ENCODE results near the gene ESRP2.

The ESRP2 gene

DNA sequence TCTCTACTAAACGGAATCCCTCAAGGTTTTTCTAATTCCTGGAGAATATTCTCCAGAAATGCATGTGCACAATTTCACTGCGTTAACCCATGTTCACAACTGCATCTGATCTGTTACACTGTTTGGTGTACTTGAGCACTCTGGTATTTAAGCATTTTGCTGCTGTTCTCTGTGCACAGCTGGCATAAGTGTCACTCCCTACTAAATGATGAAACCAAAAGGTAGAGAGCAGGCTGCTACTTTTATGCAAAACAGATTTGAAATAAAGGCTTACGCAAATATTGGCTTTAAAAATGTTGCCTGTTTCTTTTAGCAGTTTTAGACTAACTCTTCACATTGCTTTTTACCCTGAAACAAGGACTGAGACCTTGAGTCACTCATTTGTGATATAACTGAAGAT, 41.7 kb downstream of the ESRP2 start:
- Histone ChIP-seq H3K36me3 (ENCODE audit: control insufficient read depth in 2 of 2, insufficient read depth in 2 of 2, low read length in 2 of 2) (peaks cover 19 to 23% of the 10 kb centered on the region in 2 donors), H3K27ac (ENCODE audit: low read depth in 2 of 2, low read length in 2 of 2) (no peak overlapping the region), H3K9ac (ENCODE audit: low read depth in 1 of 2, low read length in 2 of 2) (no peak overlapping the region), H3K27me3 (ENCODE audit: control insufficient read depth in 2 of 2, insufficient read depth in 2 of 2, low read length in 2 of 2) (no peaks in the 10 kb centered on the region), H3K9me3 (ENCODE audit: control insufficient read depth in 2 of 2, low read length in 2 of 2) (no peaks in the 10 kb centered on the region), H3K4me3 (ENCODE audit: low read length in 2 of 2) (no peak overlapping the region), H3K4me1 (ENCODE audit: control insufficient read depth in 2 of 2, insufficient read depth in 2 of 2, low read length in 2 of 2) (no peaks in the 10 kb centered on the region)

DNA sequence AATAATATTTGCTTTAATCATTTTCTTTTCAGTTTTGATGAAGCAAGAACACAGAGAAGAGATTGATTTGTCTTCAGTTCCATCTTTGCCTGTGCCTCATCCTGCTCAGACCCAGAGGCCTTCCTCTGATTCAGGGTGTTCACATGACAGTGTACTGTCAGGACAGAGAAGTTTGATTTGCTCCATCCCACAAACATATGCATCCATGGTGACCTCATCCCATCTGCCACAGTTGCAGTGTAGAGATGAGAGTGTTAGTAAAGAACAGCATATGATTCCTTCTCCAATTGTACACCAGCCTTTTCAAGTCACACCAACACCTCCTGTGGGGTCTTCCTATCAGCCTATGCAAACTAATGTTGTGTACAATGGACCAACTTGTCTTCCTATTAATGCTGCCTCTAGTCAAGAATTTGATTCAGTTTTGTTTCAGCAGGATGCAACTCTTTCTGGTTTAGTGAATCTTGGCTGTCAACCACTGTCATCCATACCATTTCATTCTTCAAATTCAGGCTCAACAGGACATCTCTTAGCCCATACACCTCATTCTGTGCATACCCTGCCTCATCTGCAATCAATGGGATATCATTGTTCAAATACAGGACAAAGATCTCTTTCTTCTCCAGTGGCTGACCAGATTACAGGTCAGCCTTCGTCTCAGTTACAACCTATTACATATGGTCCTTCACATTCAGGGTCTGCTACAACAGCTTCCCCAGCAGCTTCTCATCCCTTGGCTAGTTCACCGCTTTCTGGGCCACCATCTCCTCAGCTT, 45.0 kb downstream of the ESRP2 start:
- Histone ChIP-seq H3K4me3 (ENCODE audit: low read length in 2 of 2) (no peak overlapping the region), H3K36me3 (ENCODE audit: control insufficient read depth in 2 of 2, insufficient read depth in 2 of 2, low read length in 2 of 2) (peaks cover 30 to 35% of the 10 kb centered on the region in 2 donors), H3K4me1 (ENCODE audit: control insufficient read depth in 2 of 2, insufficient read depth in 2 of 2, low read length in 2 of 2) (no peaks in the 10 kb centered on the region), H3K9me3 (ENCODE audit: control insufficient read depth in 2 of 2, low read length in 2 of 2) (no peaks in the 10 kb centered on the region), H3K9ac (ENCODE audit: low read depth in 1 of 2, low read length in 2 of 2) (no peak overlapping the region), H3K27ac (ENCODE audit: low read depth in 2 of 2, low read length in 2 of 2) (no peak overlapping the region), H3K27me3 (ENCODE audit: control insufficient read depth in 2 of 2, insufficient read depth in 2 of 2, low read length in 2 of 2) (no peaks in the 10 kb centered on the region)

DNA sequence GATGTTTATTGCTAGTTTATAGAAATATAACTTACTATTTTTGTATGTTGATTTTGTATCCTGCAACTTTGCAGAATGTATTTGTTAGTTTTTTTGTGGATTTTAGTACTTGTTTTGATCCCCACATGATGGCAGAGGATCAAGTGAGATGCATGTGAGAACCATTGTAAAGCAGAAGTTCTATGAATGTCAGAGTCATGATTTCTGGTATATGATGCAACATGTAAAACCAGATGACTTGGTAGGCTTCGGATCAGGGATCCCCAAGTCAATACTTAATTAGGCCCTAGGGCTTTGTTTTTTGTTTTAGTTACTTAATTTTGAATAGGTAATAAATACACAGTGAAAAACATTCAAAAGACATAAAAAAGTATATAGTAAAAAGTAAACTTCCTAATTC, 45.8 kb downstream of the ESRP2 start:
- H3K4me1 ChIP-seq (ENCODE audit: control insufficient read depth in 2 of 2, insufficient read depth in 2 of 2, low read length in 2 of 2), result no peaks in the 10 kb centered on the region
- no peaks in the 10 kb centered on the region for H3K9me3 ChIP-seq (ENCODE audit: control insufficient read depth in 2 of 2, low read length in 2 of 2)
- H3K36me3 ChIP-seq (ENCODE audit: control insufficient read depth in 2 of 2, insufficient read depth in 2 of 2, low read length in 2 of 2), result peaks cover 31 to 35% of the 10 kb centered on the region in 2 donors
- no peak overlapping the region for H3K9ac ChIP-seq (ENCODE audit: low read depth in 1 of 2, low read length in 2 of 2)
- no peak overlapping the region for H3K27ac ChIP-seq (ENCODE audit: low read depth in 2 of 2, low read length in 2 of 2)
- H3K4me3 ChIP-seq (ENCODE audit: low read length in 2 of 2), result no peak overlapping the region
- H3K27me3 ChIP-seq (ENCODE audit: control insufficient read depth in 2 of 2, insufficient read depth in 2 of 2, low read length in 2 of 2), result no peaks in the 10 kb centered on the region

DNA sequence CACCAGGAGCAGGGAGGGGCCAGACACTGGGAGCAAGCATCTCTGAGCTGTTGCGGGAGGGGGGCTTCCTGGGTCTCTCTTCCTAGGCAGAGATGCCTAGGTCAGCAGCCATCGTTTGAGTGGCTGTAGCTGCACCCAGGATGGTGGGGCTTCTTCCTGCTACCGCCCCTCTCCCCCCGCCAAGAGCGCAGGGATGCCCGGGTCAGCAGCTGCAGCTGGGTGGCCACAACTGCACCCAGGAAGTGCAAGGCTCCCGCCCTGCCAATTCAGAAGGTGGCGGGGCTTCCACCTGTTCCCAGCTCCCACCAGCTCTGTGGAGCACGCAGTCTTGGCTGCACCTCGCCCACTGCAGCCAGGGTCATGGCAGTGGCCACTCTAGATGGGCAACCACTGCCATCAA, 47.8 kb downstream of the ESRP2 start:
- Histone ChIP-seq H3K9me3 (ENCODE audit: control insufficient read depth in 2 of 2, low read length in 2 of 2) (no peaks in the 10 kb centered on the region), H3K4me1 (ENCODE audit: control insufficient read depth in 2 of 2, insufficient read depth in 2 of 2, low read length in 2 of 2) (no peaks in the 10 kb centered on the region), H3K27ac (ENCODE audit: low read depth in 2 of 2, low read length in 2 of 2) (no peak overlapping the region), H3K9ac (ENCODE audit: low read depth in 1 of 2, low read length in 2 of 2) (no peak overlapping the region), H3K27me3 (ENCODE audit: control insufficient read depth in 2 of 2, insufficient read depth in 2 of 2, low read length in 2 of 2) (no peaks in the 10 kb centered on the region), H3K36me3 (ENCODE audit: control insufficient read depth in 2 of 2, insufficient read depth in 2 of 2, low read length in 2 of 2) (peaks cover 36 to 38% of the 10 kb centered on the region in 2 donors), H3K4me3 (ENCODE audit: low read length in 2 of 2) (no peak overlapping the region)

DNA sequence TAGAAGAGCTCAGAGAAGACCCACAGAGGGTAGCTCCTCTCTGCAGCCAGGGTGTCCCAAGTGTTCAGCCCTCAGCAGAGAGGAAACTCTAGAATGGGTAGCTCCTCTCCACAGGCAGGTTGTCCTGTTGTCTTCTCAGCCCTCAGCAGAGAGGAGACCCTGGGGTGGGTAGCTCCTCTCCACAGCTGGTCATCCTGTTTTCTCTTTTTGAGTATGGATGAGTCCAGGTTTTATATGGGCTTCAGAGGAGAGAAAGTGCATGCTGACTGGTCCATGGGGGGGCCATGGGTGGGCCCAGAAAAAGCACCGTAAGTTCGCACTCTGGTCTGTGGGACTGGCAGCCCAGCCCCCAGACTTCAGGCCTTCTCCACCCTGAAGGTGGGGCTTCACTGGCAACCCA, 48.4 kb downstream of the ESRP2 start:
- Histone ChIP-seq H3K4me3 (ENCODE audit: low read length in 2 of 2) (no peak overlapping the region), H3K27me3 (ENCODE audit: control insufficient read depth in 2 of 2, insufficient read depth in 2 of 2, low read length in 2 of 2) (no peaks in the 10 kb centered on the region), H3K9ac (ENCODE audit: low read depth in 1 of 2, low read length in 2 of 2) (no peak overlapping the region), H3K27ac (ENCODE audit: low read depth in 2 of 2, low read length in 2 of 2) (no peak overlapping the region), H3K36me3 (ENCODE audit: control insufficient read depth in 2 of 2, insufficient read depth in 2 of 2, low read length in 2 of 2) (peaks cover 34 to 36% of the 10 kb centered on the region in 2 donors), H3K4me1 (ENCODE audit: control insufficient read depth in 2 of 2, insufficient read depth in 2 of 2, low read length in 2 of 2) (no peaks in the 10 kb centered on the region), H3K9me3 (ENCODE audit: control insufficient read depth in 2 of 2, low read length in 2 of 2) (no peaks in the 10 kb centered on the region)

DNA sequence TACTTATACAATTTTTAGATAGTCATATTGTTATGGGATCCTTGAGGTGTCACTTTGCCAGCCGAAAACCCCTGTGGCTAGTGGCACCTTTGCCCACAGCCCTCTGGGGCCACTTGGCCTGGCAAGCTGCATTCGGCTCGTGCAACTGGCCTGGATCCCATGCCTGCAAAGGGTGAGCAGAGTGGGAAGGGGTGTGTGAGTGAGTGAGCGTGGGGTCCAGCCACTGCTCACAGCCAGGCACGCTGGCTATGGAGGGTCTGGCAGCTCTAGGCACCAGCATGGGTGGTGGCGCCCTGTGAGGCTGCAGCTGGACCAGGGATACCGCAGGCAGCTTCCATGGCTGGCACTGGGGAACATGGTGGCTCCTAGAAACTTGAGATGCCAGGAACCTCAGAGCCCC, 49.0 kb downstream of the ESRP2 start:
- H3K27me3 ChIP-seq (ENCODE audit: control insufficient read depth in 2 of 2, insufficient read depth in 2 of 2, low read length in 2 of 2), result no peaks in the 10 kb centered on the region
- peaks cover 31 to 33% of the 10 kb centered on the region in 2 donors for H3K36me3 ChIP-seq (ENCODE audit: control insufficient read depth in 2 of 2, insufficient read depth in 2 of 2, low read length in 2 of 2)
- no peaks in the 10 kb centered on the region for H3K9me3 ChIP-seq (ENCODE audit: control insufficient read depth in 2 of 2, low read length in 2 of 2)
- H3K27ac ChIP-seq (ENCODE audit: low read depth in 2 of 2, low read length in 2 of 2), result no peak overlapping the region
- no peaks in the 10 kb centered on the region for H3K4me1 ChIP-seq (ENCODE audit: control insufficient read depth in 2 of 2, insufficient read depth in 2 of 2, low read length in 2 of 2)
- H3K4me3 ChIP-seq (ENCODE audit: low read length in 2 of 2), result no peak overlapping the region
- H3K9ac ChIP-seq (ENCODE audit: low read depth in 1 of 2, low read length in 2 of 2), result no peak overlapping the region

DNA sequence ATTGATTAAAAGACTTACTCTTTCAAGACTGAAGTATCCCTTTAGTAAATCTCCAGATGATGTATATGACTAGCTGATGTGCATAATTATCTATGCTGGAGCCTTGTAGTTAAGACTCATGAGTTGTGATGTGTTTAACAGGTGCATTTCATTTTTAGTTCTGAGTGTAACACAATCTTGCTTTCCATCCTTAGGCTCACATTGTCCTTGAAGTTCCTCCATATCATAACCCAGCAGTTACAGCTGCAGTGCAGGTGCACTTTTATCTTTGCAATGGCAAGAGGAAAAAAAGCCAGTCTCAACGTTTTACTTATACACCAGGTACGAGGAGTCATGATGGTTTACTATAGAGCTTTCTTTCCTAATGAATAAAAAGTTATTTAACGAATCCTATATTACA, 52.9 kb downstream of the ESRP2 start:
- Histone ChIP-seq H3K27me3 (ENCODE audit: control insufficient read depth in 2 of 2, insufficient read depth in 2 of 2, low read length in 2 of 2) (no peaks in the 10 kb centered on the region), H3K27ac (ENCODE audit: low read depth in 2 of 2, low read length in 2 of 2) (no peak overlapping the region), H3K4me1 (ENCODE audit: control insufficient read depth in 2 of 2, insufficient read depth in 2 of 2, low read length in 2 of 2) (no peaks in the 10 kb centered on the region), H3K9me3 (ENCODE audit: control insufficient read depth in 2 of 2, low read length in 2 of 2) (no peaks in the 10 kb centered on the region), H3K9ac (ENCODE audit: low read depth in 1 of 2, low read length in 2 of 2) (no peak overlapping the region), H3K4me3 (ENCODE audit: low read length in 2 of 2) (no peak overlapping the region), H3K36me3 (ENCODE audit: control insufficient read depth in 2 of 2, insufficient read depth in 2 of 2, low read length in 2 of 2) (peaks cover 27 to 28% of the 10 kb centered on the region in 2 donors)

- H3K4me3 ChIP-seq (ENCODE audit: low read length in 2 of 2), result no peak overlapping the region
- no peaks in the 10 kb centered on the region for H3K9me3 ChIP-seq (ENCODE audit: control insufficient read depth in 2 of 2, low read length in 2 of 2)
- H3K36me3 ChIP-seq (ENCODE audit: control insufficient read depth in 2 of 2, insufficient read depth in 2 of 2, low read length in 2 of 2), result peaks cover 20 to 22% of the 10 kb centered on the region in 2 donors
- no peaks in the 10 kb centered on the region for H3K4me1 ChIP-seq (ENCODE audit: control insufficient read depth in 2 of 2, insufficient read depth in 2 of 2, low read length in 2 of 2)
- H3K27ac ChIP-seq (ENCODE audit: low read depth in 2 of 2, low read length in 2 of 2), result no peak overlapping the region
- H3K27me3 ChIP-seq (ENCODE audit: control insufficient read depth in 2 of 2, insufficient read depth in 2 of 2, low read length in 2 of 2), result no peaks in the 10 kb centered on the region
- H3K9ac ChIP-seq (ENCODE audit: low read depth in 1 of 2, low read length in 2 of 2), result no peak overlapping the region
Measured at GRCh38 chr16:68179855-68180254, 56.1 kb downstream of the ESRP2 start.

DNA sequence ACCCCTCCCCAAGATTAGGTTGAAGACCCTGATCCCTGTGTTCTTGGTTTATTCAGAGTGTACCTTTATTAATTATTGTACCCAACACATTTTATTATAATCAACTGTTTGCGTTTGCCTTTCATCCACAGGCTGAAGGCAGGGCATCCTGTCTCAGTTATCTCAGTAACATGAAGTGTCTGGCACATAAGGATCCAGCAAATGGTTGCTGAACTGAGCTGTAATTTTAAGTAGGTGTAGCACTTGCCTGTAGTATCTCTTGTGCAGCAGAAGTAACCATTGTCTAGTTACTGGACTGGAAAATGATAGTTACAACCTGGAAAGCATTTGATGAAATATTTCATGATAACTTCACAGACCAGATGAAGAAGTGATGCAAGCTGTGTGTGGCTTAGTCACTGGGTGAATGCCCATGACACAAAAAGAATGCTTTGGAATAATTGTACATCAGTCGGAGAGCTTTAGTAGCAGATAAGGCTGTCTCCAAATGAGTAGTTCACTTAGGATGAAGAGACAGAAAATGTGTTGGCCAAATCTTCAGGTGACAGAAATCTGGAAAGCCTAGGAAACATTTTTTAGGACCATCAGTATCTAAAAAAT, 56.6 kb downstream of the ESRP2 start:
- Histone ChIP-seq H3K9ac (ENCODE audit: low read depth in 1 of 2, low read length in 2 of 2) (no peak overlapping the region), H3K27me3 (ENCODE audit: control insufficient read depth in 2 of 2, insufficient read depth in 2 of 2, low read length in 2 of 2) (no peaks in the 10 kb centered on the region), H3K27ac (ENCODE audit: low read depth in 2 of 2, low read length in 2 of 2) (no peak overlapping the region), H3K4me1 (ENCODE audit: control insufficient read depth in 2 of 2, insufficient read depth in 2 of 2, low read length in 2 of 2) (no peaks in the 10 kb centered on the region), H3K36me3 (ENCODE audit: control insufficient read depth in 2 of 2, insufficient read depth in 2 of 2, low read length in 2 of 2) (peaks cover 20 to 24% of the 10 kb centered on the region in 2 donors), H3K9me3 (ENCODE audit: control insufficient read depth in 2 of 2, low read length in 2 of 2) (no peaks in the 10 kb centered on the region), H3K4me3 (ENCODE audit: low read length in 2 of 2) (no peak overlapping the region)
